OCI-LY7 (cell line): ENCODE results near the gene LRP1B. TPM values are rescaled to one million over a fixed set of nuclear protein-coding genes. Genes with fewer than 3 reads are reported as not detected.

Experiments
- BruUV-seq: library from RNA; stranded (reverse); fragments of 400-500 nt; replicated peaks from 2 replicates; lab custom pipeline; 2021; lab: Mats Ljungman, UMichigan
- CTCF ChIA-PET: fragments of 300-600 bp; sonication (Branson Sonifier 250); formaldehyde crosslinking; loops from one replicate; lab custom pipeline; 2022; ENCODE audit warnings: antibody characterized with exemption; ENCODE audit not compliant: unreplicated experiment; lab: Charles Lee
- POLR2A ChIA-PET: fragments of 300-600 bp; sonication (Branson Sonifier 250); formaldehyde crosslinking; loops from one replicate; lab custom pipeline; 2022; ENCODE audit warnings: antibody characterized with exemption; lab: Charles Lee
- DNase-seq: peaks from one replicate; pipeline ENCODE4 v3.0.0-alpha.2; 2015; ENCODE audit warnings: low spot score
- H2AFZ ChIP-seq: fragments of 200-600 bp; sonication (generic), shearing (Covaris generic); 2 replicates; pipeline ENCODE4 v1.6.1; 2014; ENCODE audit warnings: mild to moderate bottlenecking, antibody characterized with exemption, low read length, moderate library complexity
- H3K27ac ChIP-seq: fragments of 200-600 bp; sonication (generic); 2 replicates; pipeline ENCODE4 v1.5.1; 2014; ENCODE audit warnings: mixed run types, low read depth, mild to moderate bottlenecking, moderate library complexity, low read length, inconsistent platforms; ENCODE audit not compliant: poor library complexity, severe bottlenecking
- H3K36me3 ChIP-seq: fragments of 200-600 bp; sonication (generic); 2 replicates; pipeline ENCODE4 v1.6.1; 2014; ENCODE audit warnings: mild to moderate bottlenecking, antibody characterized with exemption, low read length, moderate library complexity, mixed read lengths; ENCODE audit not compliant: insufficient read depth
- H3K4me1 ChIP-seq: fragments of 200-600 bp; sonication (generic); 2 replicates; pipeline ENCODE4 v1.5.1; 2014; ENCODE audit warnings: mild to moderate bottlenecking, low read length; ENCODE audit not compliant: insufficient read depth, poor library complexity, severe bottlenecking
- H3K4me2 ChIP-seq: fragments of 200-600 bp; sonication (generic); 2 replicates; pipeline ENCODE4 v1.6.1; 2014; ENCODE audit warnings: mild to moderate bottlenecking, low read length
- H3K4me3 ChIP-seq: fragments of 200-600 bp; sonication (generic); 2 replicates; pipeline ENCODE4 v1.5.1; 2014; ENCODE audit warnings: mild to moderate bottlenecking, low read depth, low read length; ENCODE audit not compliant: poor library complexity, severe bottlenecking
- H3K79me2 ChIP-seq: fragments of 200-600 bp; sonication (generic); 2 replicates; pipeline ENCODE4 v1.6.1; 2016; ENCODE audit warnings: low read depth, mild to moderate bottlenecking, low read length, moderate library complexity, mixed read lengths; ENCODE audit not compliant: insufficient read depth
- H3K9me2 ChIP-seq: fragments of 200-600 bp; sonication (generic); 2 replicates; pipeline ENCODE4 v1.6.1; 2016; ENCODE audit warnings: mild to moderate bottlenecking, low read length, mixed read lengths; ENCODE audit not compliant: insufficient read depth
- H3K9me3 ChIP-seq: fragments of 200-600 bp; sonication (generic); 2 replicates; pipeline ENCODE4 v1.6.1; 2014; ENCODE audit warnings: mild to moderate bottlenecking, mixed run types, low read length, mixed read lengths
- H4K20me1 ChIP-seq: fragments of 200-600 bp; sonication (generic); 2 replicates; pipeline ENCODE4 v1.6.1; 2014; ENCODE audit warnings: mild to moderate bottlenecking, antibody characterized with exemption, low read length, moderate library complexity, mixed read lengths; ENCODE audit not compliant: insufficient read depth
- CTCF ChIP-seq: fragments of 200-600 bp; sonication (generic); conservative IDR thresholded peaks from 2 replicates; pipeline ENCODE4 v1.5.1; 2014; ENCODE audit warnings: mild to moderate bottlenecking, antibody characterized with exemption, low read length, moderate library complexity, mixed read lengths
- EZH2phosphoT487 ChIP-seq: fragments of 200-600 bp; sonication (generic); IDR thresholded peaks from 2 replicates; pipeline ENCODE4 v1.6.1; 2018; ENCODE audit warnings: low read depth, borderline replicate concordance, mild to moderate bottlenecking, mixed run types, antibody characterized with exemption, low read length, moderate library complexity, mixed read lengths
- intact Hi-C: fragments of 100-400 bp; cut with micrococcal nuclease; formaldehyde crosslinking; loops from one replicate; pipeline ENCODE4 v1.10.0; 2022; ENCODE audit not compliant: unreplicated experiment
- total RNA-seq, 2 experiments: library from RNA; depleted of rRNA in 1 of 2; stranded (reverse); fragments of >200 nt in 1 of 2; shearing (Covaris generic) in 1 of 2; gene quantifications; 2 replicates each; pipeline ENCODE4 v1.2.3, GENCODE V29; 2014 to 2022

The LRP1B gene
- total RNA-seq, 2 experiments from 2014 or later = not detected

- no peaks in the 10 kb centered on the region for H3K79me2 ChIP-seq
- H3K9me3 ChIP-seq = no peaks in the 10 kb centered on the region
- no peak overlapping the region for H2AFZ ChIP-seq
- no peaks in the 10 kb centered on the region for H3K4me1 ChIP-seq
- intact Hi-C loops = no loop called here
- no peak overlapping the region for H3K4me3 ChIP-seq
- H4K20me1 ChIP-seq = no peaks in the 10 kb centered on the region
- H3K36me3 ChIP-seq = no peaks in the 10 kb centered on the region
- peak; percentile 1 for DNase-seq
- ChIA-PET POLR2A (interaction anchor here (0.5 kb wide), 1 partner anchor 46 kb away, joined by 3 read pairs; no protein-coding TSS in a partner anchor), CTCF (no interaction called here)
- TF ChIP-seq CTCF = no peak
- no peak for TF ChIP-seq EZH2phosphoT487
- H3K27ac ChIP-seq = no peak overlapping the region
- no peaks in the 10 kb centered on the region for H3K9me2 ChIP-seq
- no peak overlapping the region for H3K4me2 ChIP-seq
- BruUV-seq = no TSS peak
Observed at GRCh38 chr2:141736466-141736865, 394.4 kb downstream of the LRP1B start.

GRCh38 chr2:141728886-141729285, 401.9 kb downstream of the LRP1B start:
- Histone ChIP-seq H3K4me3 (no peak overlapping the region), H3K79me2 (no peaks in the 10 kb centered on the region), H3K4me1 (no peaks in the 10 kb centered on the region), H3K27ac (no peak overlapping the region), H2AFZ (no peak overlapping the region), H4K20me1 (no peaks in the 10 kb centered on the region), H3K36me3 (no peaks in the 10 kb centered on the region), H3K9me2 (no peaks in the 10 kb centered on the region), H3K9me3 (no peaks in the 10 kb centered on the region), H3K4me2 (no peak overlapping the region)
- no peak for DNase-seq
- intact Hi-C loops = no loop called here
- ChIA-PET CTCF (no interaction called here), POLR2A (interaction anchor here (0.6 kb wide), 1 partner anchor 1214 kb away, joined by 3 read pairs; no protein-coding TSS in a partner anchor)
- BruUV-seq = no TSS peak
- TF ChIP-seq CTCF (no peak), EZH2phosphoT487 (no peak)

- Histone ChIP-seq H2AFZ (no peak overlapping the region), H3K27ac (no peak overlapping the region), H3K79me2 (no peaks in the 10 kb centered on the region), H3K36me3 (no peaks in the 10 kb centered on the region), H3K4me3 (no peak overlapping the region), H3K9me2 (no peaks in the 10 kb centered on the region), H3K4me2 (no peak overlapping the region), H3K4me1 (no peaks in the 10 kb centered on the region), H3K9me3 (no peaks in the 10 kb centered on the region), H4K20me1 (no peaks in the 10 kb centered on the region)
- POLR2A ChIA-PET = interaction anchor here (0.7 kb wide), 1 partner anchor 1280 kb away, joined by 3 read pairs; no protein-coding TSS in a partner anchor
- CTCF ChIA-PET = no interaction called here
- DNase-seq = no peak
- intact Hi-C loops = no loop called here
- BruUV-seq = no TSS peak
- TF ChIP-seq CTCF = no peak
- no peak for TF ChIP-seq EZH2phosphoT487
Observed at GRCh38 chr2:141728142-141728541, 402.7 kb downstream of the LRP1B start.
